HEK293T (cell line): Measurements from ENCODE around the gene ARHGAP42.
A peak's percentile ranks its signal among the peaks of the same experiment; 100 is the strongest.

ENCODE experiments used
- CTCF ChIA-PET: fragments of 350-600 bp; formaldehyde crosslinking; extraction: SDS; loops from one replicate; lab custom pipeline; 2021; ENCODE audit warnings: antibody characterized with exemption, inconsistent platforms; lab: Yijun Ruan, JAX
- POLR2A ChIA-PET: fragments of 350-600 bp; formaldehyde crosslinking; extraction: SDS; loops from one replicate; lab custom pipeline; 2020; ENCODE audit warnings: antibody characterized with exemption, inconsistent platforms; lab: Yijun Ruan, JAX
- DNase-seq: peaks from one replicate; pipeline ENCODE4 v3.0.0; 2012; ENCODE audit warnings: mixed read lengths; ENCODE audit errors: extremely low spot score
- ARNT ChIP-seq: fragments of 450-650 bp; IDR thresholded peaks from 2 replicates; pipeline ENCODE4 v1.6.1; 2017; ENCODE audit warnings: mild to moderate bottlenecking
- BHLHE40 ChIP-seq: fragments of 450-650 bp; IDR thresholded peaks from 2 replicates; pipeline ENCODE4 v1.6.1; 2016; ENCODE audit warnings: mild to moderate bottlenecking, moderate library complexity, borderline replicate concordance
- CTBP1 ChIP-seq: fragments of 450-650 bp; IDR thresholded peaks from 2 replicates; pipeline ENCODE4 v1.6.1; 2016; ENCODE audit warnings: borderline replicate concordance
- ELF4 ChIP-seq: fragments of 450-650 bp; IDR thresholded peaks from 2 replicates; pipeline ENCODE4 v1.6.1; 2017; ENCODE audit warnings: antibody characterized with exemption
- FOXA1 ChIP-seq: fragments of 450-650 bp; IDR thresholded peaks from 2 replicates; pipeline ENCODE4 v1.6.1; 2016; ENCODE audit warnings: mild to moderate bottlenecking
- FOXK2 ChIP-seq: fragments of 450-650 bp; IDR thresholded peaks from 2 replicates; pipeline ENCODE4 v1.6.1; 2016; ENCODE audit warnings: mild to moderate bottlenecking
- FOXM1 ChIP-seq: fragments of 450-650 bp; IDR thresholded peaks from 2 replicates; pipeline ENCODE4 v1.6.1; 2017; ENCODE audit warnings: mild to moderate bottlenecking, borderline replicate concordance
- HDGF ChIP-seq: fragments of 450-650 bp; IDR thresholded peaks from 2 replicates; pipeline ENCODE4 v1.6.1; 2017; ENCODE audit warnings: antibody characterized with exemption, borderline replicate concordance
- L3MBTL2 ChIP-seq: fragments of 450-650 bp; conservative IDR thresholded peaks from 2 replicates; pipeline ENCODE4 v1.6.1; 2016; ENCODE audit warnings: mild to moderate bottlenecking
- LEF1 ChIP-seq: fragments of 450-650 bp; IDR thresholded peaks from 2 replicates; pipeline ENCODE4 v1.6.1; 2017; ENCODE audit warnings: mild to moderate bottlenecking, borderline replicate concordance
- NFRKB ChIP-seq: fragments of 450-650 bp; IDR thresholded peaks from 2 replicates; pipeline ENCODE4 v1.6.1; 2016; ENCODE audit warnings: mild to moderate bottlenecking, moderate library complexity
- SP1 ChIP-seq: fragments of 450-650 bp; IDR thresholded peaks from 2 replicates; pipeline ENCODE4 v1.6.1; 2017
- SUZ12 ChIP-seq: fragments of 450-650 bp; IDR thresholded peaks from 2 replicates; pipeline ENCODE4 v1.6.1; 2016; ENCODE audit warnings: mild to moderate bottlenecking
- TARDBP ChIP-seq: fragments of 450-650 bp; IDR thresholded peaks from 2 replicates; pipeline ENCODE4 v1.6.1; 2016
- ZNF384 ChIP-seq: fragments of 450-650 bp; IDR thresholded peaks from 2 replicates; pipeline ENCODE4 v1.6.1; 2016
- TF ChIP-seq, protein P1 (sequence below): fragments of 450-650 bp; IDR thresholded peaks from 2 replicates; pipeline ENCODE4 v1.6.1; 2016

The ARHGAP42 gene

DNA sequence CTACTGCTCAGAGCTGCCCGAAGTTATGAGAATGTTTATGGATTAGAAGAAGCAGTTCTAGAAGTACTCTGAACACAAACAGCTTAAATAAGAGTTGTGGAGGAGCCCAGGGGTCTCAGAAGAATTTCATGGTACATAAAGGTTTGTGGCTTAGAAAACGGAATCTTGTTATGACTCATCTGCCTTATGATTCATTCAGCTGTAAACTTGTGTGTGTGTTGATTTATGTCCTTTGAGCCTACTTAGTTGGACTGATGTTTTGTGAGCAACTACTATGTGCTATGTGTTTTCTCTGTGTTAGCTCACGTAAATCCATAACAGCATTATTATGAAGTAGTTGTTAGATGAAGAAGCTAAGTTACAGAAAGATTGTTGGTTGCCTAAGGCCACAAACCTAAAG, 238.8 kb downstream of the ARHGAP42 start:
- no peak for DNase-seq
- POLR2A ChIA-PET, result no interaction called here
- CTCF ChIA-PET, result no interaction called here
- TF ChIP-seq, protein P1, sequence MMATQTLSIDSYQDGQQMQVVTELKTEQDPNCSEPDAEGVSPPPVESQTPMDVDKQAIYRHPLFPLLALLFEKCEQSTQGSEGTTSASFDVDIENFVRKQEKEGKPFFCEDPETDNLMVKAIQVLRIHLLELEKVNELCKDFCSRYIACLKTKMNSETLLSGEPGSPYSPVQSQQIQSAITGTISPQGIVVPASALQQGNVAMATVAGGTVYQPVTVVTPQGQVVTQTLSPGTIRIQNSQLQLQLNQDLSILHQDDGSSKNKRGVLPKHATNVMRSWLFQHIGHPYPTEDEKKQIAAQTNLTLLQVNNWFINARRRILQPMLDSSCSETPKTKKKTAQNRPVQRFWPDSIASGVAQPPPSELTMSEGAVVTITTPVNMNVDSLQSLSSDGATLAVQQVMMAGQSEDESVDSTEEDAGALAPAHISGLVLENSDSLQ, result peak; percentile 75
- no peak for TF ChIP-seq L3MBTL2

DNA sequence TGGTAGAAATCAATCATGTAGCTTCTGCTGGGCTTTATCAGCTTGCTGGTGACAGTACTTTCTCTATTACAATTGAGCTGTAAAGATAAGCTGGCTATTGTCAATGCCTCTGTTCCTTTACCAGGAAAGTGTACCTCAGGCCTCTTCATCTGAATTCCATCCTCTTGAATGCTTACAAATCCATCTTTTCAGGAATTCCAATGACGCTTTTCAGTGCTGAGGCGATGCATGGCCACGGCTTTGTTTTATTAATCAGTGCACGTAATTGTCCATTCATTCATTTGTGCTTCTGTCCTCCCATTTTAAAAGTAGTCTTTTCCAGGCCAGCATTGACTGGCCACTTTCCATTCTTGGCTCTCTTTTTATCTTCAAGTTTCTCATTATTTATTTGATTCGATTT, 240.5 kb downstream of the ARHGAP42 start:
- TF ChIP-seq BHLHE40 (no peak), HDGF (no peak), FOXA1 (no peak), NFRKB (no peak), L3MBTL2 (no peak), FOXM1 (no peak), TARDBP (no peak), SUZ12 (no peak), ARNT (no peak), LEF1 (no peak), FOXK2 (no peak)
- TF ChIP-seq, protein P1, result no peak
- POLR2A ChIA-PET, result interaction anchor here (1.0 kb wide), 1 partner anchor 240 kb away, joined by 3 read pairs; no protein-coding TSS in a partner anchor

GRCh38 chr11:100928426-100928825, 241.3 kb downstream of the ARHGAP42 start:
- ChIA-PET CTCF (no interaction called here), POLR2A (no interaction called here)
- TF ChIP-seq, protein P1, result no peak
- TF ChIP-seq SP1 (no peak), HDGF (no peak), CTBP1 (no peak), ELF4 (no peak), TARDBP (no peak), FOXM1 (no peak), BHLHE40 (no peak), LEF1 (no peak), L3MBTL2 (no peak), NFRKB (no peak), ARNT (no peak), SUZ12 (no peak), FOXA1 (no peak), ZNF384 (no peak), FOXK2 (no peak)
- DNase-seq, result no peak

More for the DNA sequence above, 240.5 kb downstream of the ARHGAP42 start:
- DNase-seq, result no peak
- CTCF ChIA-PET, result interaction anchor here (1.3 kb wide), 1 partner anchor 351 kb away, joined by 5 read pairs; no protein-coding TSS in a partner anchor

GRCh38 chr11:100929377-100929776, 242.3 kb downstream of the ARHGAP42 start:
- POLR2A ChIA-PET, result no interaction called here

DNA sequence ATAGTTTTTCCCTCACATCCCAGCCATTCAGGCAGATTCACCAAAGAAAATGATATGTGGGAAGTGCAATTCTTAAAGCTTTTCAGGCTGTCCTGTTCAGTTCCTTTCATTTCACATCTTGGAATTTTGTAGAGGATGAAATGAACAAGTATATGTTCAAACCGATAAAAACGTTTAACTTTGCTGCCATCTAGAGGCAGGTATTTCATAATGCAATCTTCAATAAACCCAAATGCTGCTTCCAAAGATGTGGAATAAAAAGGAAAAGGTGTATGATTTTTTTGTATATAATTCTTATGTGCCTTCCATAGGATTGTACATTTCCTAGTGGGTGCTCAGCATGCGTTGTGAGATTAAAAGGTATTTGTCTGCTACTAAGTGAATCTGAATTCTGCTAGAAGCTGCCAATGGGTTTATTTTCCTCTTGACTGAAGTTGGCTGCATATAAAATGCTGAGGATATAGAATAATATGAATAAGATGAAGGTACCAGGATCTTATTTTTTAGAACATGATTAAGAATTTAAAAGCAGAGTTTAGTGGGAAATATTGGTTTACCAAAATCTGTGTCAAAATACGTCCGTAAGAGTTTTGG, 243.2 kb downstream of the ARHGAP42 start:
- CTCF ChIA-PET, result interaction anchor here (1.2 kb wide), 1 partner anchor 354 kb away, joined by 3 read pairs; no protein-coding TSS in a partner anchor
- DNase-seq, result peak; percentile 27

More at GRCh38 chr11:100929377-100929776, 242.3 kb downstream of the ARHGAP42 start:
- no peak for DNase-seq
- TF ChIP-seq SUZ12, result no peak
- no peak for TF ChIP-seq FOXM1
- TF ChIP-seq ELF4, result no peak
- no peak for TF ChIP-seq FOXK2
- TF ChIP-seq LEF1, result no peak
- no peak for TF ChIP-seq BHLHE40
- TF ChIP-seq ARNT, result no peak
- TF ChIP-seq NFRKB, result no peak
- CTCF ChIA-PET, result interaction anchor here (1.2 kb wide), 1 partner anchor 353 kb away, joined by 3 read pairs; no protein-coding TSS in a partner anchor

More for the DNA sequence above, 243.2 kb downstream of the ARHGAP42 start:
- POLR2A ChIA-PET, result no interaction called here
- TF ChIP-seq, protein P1, result no peak
- TF ChIP-seq LEF1 (no peak), ELF4 (no peak), L3MBTL2 (no peak), CTBP1 (no peak), HDGF (no peak), ARNT (no peak), FOXM1 (no peak), FOXK2 (no peak), TARDBP (no peak), SP1 (no peak), BHLHE40 (no peak), SUZ12 (no peak), FOXA1 (no peak), NFRKB (no peak), ZNF384 (no peak)
